Measurements from ENCODE around the gene HMMR. TPM values are rescaled to one million over a fixed set of nuclear protein-coding genes. Genes with fewer than 3 reads are reported as not detected.

The HMMR gene
- total RNA-seq, 1 experiment from 2014 or later, result 65.2 TPM

Other genes starting within 250 kb of the HMMR start
- gene CCNG1, start 23.0 kb upstream of the HMMR start, total RNA-seq (2014; rRNA removed; shearing (Covaris generic)), result 374 and 490 TPM in 2 replicates
- gene NUDCD2, start 530 bp upstream of the HMMR start, total RNA-seq (2014; rRNA removed; shearing (Covaris generic)), result 26.4 and 27.7 TPM in 2 replicates
- 61.4 and 72.8 TPM in 2 replicates for gene MAT2B, start 45.0 kb downstream of the HMMR start, total RNA-seq (2014; rRNA removed; shearing (Covaris generic))